NB4 (cell line): Measurements from ENCODE around the gene NAA80.

Experiments
- POLR2A ChIP-seq: IDR thresholded peaks from 2 replicates; pipeline ENCODE4 v1.6.1; 2011; ENCODE audit warnings: mild to moderate bottlenecking; ENCODE audit not compliant: insufficient read length; ENCODE audit errors: extremely low read depth
- TF ChIP-seq, protein P1 (sequence below): IDR thresholded peaks from one replicate; pipeline ENCODE4 v1.5.1; 2012; ENCODE audit warnings: low read depth, low read length

DNA sequence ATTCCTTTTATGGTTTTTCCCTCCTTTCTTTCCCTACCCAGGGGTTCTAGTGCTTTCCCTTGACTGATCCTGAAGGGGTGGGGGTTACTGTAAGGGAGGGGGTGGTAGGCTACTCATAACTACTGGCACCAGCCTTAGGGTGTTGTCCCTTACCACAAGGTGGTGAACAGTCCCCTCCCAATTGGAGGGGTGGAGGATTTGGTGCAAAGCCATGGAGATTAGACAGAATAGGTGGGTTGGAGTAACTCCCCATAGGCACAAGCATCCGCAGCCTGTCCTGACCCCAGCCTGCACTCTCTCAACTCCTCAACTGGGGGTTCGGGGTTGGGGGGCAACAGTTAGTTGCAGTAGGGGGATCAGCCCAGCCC is 25.9 kb upstream of the NAA80 start:
- TF ChIP-seq, protein P1, sequence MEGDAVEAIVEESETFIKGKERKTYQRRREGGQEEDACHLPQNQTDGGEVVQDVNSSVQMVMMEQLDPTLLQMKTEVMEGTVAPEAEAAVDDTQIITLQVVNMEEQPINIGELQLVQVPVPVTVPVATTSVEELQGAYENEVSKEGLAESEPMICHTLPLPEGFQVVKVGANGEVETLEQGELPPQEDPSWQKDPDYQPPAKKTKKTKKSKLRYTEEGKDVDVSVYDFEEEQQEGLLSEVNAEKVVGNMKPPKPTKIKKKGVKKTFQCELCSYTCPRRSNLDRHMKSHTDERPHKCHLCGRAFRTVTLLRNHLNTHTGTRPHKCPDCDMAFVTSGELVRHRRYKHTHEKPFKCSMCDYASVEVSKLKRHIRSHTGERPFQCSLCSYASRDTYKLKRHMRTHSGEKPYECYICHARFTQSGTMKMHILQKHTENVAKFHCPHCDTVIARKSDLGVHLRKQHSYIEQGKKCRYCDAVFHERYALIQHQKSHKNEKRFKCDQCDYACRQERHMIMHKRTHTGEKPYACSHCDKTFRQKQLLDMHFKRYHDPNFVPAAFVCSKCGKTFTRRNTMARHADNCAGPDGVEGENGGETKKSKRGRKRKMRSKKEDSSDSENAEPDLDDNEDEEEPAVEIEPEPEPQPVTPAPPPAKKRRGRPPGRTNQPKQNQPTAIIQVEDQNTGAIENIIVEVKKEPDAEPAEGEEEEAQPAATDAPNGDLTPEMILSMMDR = no peak
- TF ChIP-seq POLR2A = no peak
